Suppressor macrophage (primary cell): ENCODE measurements around the gene KATNAL2.
A peak's percentile ranks its signal among the peaks of the same experiment; 100 is the strongest.

ENCODE experiments used
- DNase-seq, 4 experiments: peaks; one replicate each; pipeline ENCODE4 v3.0.0-alpha.2; 2020 to 2022
- total RNA-seq, 17 experiments: gene quantifications; one replicate each; lab custom pipeline; 2026; ENCODE audit warnings: mixed read lengths in 6 of 17, inconsistent platforms in 3 of 17; lab: John Stamatoyannopoulos, UW

Gene KATNAL2, protein sequence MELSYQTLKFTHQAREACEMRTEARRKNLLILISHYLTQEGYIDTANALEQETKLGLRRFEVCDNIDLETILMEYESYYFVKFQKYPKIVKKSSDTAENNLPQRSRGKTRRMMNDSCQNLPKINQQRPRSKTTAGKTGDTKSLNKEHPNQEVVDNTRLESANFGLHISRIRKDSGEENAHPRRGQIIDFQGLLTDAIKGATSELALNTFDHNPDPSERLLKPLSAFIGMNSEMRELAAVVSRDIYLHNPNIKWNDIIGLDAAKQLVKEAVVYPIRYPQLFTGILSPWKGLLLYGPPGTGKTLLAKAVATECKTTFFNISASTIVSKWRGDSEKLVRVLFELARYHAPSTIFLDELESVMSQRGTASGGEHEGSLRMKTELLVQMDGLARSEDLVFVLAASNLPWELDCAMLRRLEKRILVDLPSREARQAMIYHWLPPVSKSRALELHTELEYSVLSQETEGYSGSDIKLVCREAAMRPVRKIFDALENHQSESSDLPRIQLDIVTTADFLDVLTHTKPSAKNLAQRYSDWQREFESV
- 0 to 7.7 (median 2.2) reads per million in 17 experiments for total RNA-seq

DNA sequence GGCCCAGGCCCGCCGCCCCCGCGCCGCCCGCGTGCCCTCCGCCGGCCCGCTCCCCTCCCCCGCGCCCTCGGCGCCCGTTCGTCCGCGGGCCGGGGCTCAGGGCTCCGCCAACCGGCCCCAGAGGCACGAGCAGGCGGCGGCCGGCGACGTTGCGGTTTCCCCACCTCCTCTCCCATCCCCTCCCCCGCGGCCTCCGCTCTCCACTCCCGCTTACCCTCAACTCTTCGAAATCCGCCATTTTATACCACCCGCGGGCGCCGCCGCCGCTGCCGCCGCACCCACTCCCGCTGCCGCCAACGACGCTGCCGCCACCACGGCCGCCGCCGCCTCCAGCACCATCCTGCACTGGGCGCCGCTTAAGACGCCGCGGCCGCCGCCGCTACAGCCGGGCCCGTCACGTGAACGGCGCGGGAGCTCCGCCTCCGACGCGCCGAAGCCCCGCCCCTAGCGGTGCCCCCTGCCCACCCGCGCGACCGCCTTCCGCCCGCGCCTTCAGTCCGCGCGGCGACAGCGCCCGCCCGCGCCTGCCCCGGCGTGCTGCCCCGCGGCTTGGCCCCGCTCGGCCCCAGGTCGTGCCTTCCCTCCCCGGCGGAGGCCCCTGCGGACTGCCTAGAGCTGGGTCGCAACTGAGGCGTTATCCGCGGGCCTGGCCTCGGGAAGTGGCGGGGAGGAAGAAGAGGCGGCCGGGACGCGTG is at the start of gene KATNAL2, which contains the start of gene PIAS2:
Gene KATNAL2, plus strand, starts transcription at position 495 of the 695 bp plus-strand sequence. CDS start 29,271 bp downstream, outside the sequence.
Gene PIAS2, minus strand, starts transcription at position 400 of the 695 bp plus-strand sequence. Its CDS starts 162 bp downstream, at position 238.
- peak; percentile 87 to 95 (median 91) for DNase-seq

DNA sequence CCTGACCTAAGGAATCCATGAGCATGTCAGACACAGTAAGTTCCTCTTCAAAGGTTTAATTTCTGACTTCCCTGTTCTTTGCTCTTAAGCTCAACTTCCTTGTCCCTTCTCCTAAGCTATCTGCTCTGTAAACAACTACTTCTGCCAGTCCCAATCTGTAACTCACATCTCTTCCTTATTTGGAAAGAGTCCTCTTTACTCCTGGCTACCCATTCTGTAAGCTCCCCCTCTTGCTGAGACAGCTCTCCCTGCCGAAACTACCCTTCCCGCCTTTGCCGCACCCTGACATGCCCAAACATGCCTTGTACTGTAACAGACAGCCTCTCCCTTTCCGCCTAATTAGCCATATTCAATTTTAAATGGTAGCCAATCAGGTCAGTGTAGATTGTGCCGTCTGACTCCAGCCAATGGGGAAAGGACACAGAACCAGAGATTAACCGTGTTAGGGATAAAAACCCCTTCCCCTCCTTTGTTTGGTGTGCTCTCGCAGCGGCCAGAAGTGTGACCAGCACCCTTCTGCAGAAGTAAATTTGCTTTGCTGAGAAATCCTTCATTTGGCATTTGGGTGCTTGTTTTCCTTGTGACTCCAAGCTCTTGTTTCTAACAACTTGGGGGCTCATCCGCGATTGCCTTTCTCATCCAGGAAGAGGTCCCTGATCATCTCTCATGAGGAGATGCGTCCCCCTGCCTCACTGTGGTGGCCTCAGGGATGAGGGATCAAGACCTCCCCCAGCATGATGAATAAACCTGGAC is 49.1 kb upstream of the KATNAL2 start:
- peak in 2 of 4 experiments; percentile 58 to 65 for DNase-seq

DNA sequence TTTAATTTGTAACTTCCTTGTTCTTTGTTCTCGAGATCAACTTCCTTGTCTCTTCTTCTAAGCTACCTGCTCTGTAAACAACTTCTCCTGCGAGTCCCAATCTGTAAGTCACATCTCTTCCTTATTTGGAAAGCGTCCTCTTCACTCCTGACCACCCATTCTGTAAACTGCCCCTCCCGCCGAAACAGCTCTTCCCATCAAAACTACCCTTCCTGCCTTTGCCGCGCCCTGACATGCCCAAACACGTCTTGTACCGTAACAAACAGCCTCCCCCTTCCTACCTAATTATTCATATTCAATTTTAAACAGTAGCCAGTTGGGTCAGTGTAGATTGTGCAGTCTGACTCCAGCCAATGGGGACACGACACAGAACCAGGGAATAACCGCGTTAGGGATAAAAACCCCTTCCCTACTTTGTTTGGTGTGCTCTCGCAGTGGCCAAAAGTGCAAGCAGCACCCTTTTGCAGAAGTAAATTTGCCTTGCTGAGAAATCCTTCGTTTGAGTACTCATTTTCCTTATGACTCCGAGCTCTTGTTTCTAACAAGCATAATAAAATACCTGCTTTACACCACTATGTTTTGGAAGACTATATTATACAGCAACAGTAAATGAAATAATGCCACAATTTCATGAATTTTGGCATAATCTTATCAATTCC is 39.9 kb upstream of the KATNAL2 start:
- DNase-seq: peak in 2 of 4 experiments; percentile 30 to 48

DNA sequence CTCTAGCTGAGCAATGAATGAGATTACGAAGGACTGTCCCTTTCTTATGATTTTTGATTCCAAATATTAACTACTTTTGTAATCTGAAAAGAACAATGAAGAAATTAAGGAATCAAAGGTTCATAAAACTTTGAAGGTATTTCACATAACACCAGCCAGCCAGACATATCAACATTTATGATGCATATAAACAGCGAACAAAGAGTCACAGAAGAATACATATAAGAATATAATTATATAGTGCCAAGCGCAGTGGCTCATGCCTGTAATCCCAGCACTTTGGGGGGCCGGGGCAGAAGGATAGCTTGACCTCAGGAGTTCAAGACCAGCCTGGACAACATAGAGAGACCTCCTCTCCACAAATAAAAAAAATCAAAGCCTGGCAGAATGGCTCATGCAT is 34.2 kb upstream of the KATNAL2 start:
- no peak for DNase-seq

DNA sequence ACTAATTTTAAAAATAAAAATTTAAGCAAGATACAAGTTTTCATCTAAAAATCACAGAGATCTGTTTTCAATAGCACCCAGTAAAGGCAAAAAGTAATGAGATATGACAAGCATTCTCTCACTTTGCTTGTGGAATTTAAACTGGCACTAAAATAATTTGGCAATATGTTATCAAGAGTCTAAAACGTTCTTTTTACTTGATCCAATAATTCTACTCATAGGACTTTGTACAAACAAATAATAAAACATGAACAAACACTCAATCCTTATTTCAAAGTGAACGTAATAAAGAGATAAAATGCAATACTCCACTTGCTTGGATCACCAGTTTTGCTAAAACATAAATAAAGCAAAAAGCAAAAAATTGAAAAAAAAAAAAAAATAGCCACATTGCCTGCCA is 30.5 kb upstream of the KATNAL2 start:
- DNase-seq: no peak

DNA sequence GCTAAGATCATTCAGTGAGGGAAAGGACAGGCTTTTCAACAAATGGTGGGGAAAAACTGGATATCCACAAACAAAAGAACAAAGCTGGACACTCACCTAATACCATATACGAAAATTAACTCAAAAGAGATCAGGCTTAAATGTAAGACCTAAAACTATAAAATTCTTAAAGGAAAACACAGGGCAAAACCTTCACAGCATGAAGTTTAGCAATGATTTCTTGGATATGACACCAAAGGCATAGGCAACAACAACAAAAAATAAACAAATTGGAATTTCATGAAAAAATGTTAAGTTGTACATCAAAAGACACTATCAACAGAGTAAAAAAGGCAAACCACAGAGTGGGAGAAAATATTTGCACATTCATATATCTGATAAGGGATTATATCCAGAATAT is 28.4 kb upstream of the KATNAL2 start:
- DNase-seq: no peak

DNA sequence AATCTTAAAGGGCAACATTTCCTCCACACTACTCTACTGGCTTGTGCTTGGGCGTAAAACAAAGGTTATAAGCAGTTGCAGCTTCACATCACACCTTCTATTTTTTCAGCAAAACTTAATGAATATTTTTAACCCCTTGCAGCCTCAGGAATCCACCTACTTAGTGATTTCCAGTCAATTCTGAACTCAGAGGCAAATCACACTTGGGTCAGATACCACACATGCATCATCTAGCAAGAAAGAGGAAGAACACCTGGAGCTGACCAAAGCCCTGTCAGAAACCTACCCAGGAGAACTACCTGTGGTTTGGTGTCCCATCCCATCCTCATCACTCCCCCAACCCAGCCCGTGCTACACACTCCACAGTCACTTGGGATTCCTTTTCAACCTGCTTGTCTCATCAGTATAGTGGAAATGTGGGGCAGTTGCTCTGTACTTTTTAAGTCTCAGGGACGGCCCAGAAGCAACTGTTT is 25.6 kb upstream of the KATNAL2 start:
- DNase-seq: no peak

DNA sequence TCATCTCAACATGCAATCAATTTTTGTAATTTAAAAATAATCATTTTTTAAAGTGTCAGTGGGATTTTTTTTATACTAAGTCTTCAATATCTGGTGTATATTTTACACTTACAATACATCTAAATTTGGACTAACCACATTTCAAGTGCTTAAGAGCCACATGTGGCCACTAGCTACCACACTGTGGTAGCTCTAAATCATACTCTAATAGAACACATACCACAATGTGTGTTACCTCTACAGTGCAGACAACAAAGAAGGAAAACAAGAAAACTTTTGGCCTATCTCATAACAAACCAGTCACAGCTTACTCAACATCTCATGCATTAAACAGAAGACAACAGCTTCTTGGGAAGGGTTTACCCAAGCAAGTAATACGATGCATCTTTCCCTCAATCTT is 24.6 kb upstream of the KATNAL2 start:
- DNase-seq: no peak

DNA sequence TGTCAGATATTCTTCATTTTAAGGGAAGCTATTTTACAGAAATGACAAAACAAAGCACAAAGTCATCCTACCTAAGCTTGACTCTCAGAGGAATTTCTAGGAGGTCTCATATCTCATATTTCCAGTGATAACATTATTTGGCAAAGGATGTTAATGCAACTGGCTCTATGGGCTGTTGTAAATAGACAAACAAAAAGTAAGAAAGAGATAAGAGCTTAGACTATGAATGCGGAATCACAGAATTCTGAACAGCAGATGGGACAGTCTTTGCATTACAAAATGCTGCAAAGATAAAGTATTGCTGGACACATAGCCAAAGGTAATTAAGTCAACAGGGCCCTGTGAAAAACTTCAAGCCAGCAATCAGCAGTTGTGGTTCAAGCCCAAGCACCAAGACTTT is 24.0 kb upstream of the KATNAL2 start:
- no peak for DNase-seq

DNA sequence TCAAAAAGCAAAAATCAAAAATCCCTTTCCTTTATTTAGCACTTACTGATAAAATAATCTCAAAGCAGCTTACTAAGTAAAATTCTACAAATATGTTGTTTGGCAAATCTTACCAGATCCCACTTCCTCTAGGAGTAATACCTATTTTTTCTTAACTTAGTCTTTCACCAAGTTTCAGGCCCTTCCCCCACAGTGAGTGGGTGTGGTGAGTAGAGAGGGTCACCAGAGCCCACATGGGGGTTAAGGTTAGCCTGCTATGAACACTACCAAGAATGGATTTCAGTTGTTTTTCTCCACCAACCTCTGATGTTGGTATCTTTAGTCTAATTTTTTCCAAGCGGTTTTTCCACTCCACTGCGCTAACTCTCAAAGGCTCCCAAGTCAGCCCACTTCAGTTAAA is 23.3 kb upstream of the KATNAL2 start:
- no peak for DNase-seq

DNA sequence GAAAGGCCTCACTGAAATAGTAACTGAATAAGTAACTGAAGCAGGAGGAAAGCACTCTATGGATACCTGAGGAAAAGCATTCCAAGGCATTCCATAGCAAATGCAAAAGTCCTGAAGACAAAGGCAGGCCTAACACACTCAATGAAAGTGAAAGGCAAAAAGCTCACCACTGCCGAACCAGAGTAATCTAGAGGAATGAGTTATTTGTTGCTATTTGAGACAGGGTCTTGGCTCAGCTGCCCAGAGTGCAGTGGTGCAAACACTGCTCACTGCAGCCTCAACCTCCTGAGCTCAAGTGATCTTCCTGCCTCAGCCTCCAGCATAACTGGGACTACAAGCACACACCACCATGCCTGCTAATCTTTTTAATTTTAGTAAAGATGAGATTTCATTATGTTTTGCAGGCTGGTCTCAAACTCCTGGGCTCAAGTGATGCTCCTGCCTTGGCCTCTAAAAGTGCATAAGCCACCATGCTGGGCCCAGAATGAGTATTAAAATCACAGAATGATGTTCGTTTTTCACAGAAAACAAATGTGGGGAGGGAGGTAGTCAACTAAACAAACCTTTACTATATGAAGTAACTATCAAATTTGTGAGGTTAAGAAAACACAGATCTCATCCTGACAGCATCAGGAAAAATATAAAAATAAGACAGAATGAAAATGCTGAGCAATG is 18.0 kb upstream of the KATNAL2 start:
- DNase-seq: no peak

DNA sequence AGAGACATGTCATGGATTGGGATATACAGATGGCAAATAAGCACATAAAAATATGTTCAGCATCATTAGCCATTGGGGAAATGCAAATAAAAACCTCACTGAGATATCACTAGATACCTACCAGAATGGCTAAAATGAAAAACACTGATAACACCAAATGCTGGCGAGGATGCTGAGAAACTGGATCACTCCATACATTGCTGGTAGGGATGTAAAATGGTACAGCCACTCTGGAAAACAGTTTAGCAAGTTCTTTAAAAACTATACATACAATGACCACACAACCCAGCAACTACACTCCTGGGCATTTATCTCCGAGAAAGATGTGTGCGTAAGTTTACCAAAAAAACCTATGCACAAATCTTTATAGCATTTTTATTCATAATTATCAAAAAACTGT is 14.0 kb upstream of the KATNAL2 start:
- DNase-seq: no peak

DNA sequence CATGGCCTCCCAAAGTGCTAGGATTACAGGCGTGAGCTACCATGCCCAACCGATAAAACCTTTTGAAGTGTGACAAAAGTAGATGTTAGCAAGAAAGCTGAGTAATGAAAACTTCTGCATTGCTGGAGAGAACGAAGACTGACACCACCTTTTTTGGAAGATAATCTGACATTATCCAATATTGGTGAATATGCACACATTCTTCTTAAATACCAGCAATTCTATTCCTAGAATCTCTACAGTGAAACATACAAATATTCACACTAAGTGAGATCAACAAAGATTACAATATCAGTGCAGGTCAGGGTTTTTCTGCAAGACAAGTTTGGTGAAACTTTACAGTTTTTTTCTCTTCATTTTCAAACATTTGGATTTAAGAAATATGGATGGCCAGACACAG is 7.9 kb upstream of the KATNAL2 start:
- DNase-seq: no peak

DNA sequence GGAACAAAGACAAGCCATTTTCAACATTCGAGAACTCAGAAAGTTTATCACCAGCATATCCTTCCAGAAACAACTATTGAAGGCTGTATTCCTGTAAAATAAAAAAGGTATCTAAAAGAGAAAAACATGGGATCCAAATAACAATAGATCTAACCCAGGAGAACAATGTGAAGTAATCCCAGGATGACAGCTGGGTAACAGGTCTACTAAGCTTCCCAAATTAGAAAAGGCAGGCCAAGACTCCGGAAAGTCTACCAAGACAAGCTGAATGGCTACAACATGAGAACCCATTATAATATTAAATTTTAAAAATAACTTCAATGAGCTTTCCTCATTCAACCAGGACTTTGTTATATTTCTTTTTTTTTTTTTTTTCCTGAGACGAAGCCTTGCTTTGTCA is 6.5 kb upstream of the KATNAL2 start:
- no peak for DNase-seq

DNA sequence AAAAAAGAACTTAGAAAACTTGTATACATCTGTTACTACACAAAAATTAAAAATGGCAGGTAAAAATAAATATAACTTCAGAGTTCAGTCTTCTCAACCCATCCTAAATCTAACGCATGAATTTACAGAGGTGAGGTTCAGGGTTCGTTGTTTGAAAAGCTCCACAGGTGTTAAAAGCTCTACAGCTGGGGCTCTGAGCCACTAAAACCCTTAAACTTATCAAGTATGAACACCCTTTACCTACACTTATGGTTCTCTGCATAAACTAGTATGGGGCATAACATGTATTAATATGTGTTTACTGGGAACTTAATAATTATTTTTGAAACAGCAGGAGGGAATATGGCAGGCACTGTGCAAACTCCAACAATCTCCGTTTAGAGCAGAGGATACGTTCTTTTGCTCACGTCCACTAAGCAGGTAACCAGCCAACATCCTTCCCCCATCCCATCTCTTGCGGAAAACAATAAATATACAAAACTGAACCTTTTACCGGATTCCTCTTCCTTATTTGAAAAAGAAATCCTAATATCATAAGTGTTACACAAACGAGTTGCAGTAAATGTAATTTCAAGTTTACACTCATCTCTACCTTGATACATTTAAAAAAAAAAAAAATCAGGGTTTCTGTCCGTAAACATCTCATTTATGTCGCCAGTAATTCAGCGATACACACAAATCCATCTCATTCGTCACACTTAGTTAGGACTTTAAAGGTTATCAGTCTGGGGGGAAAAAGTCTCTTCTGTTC is 1.4 kb upstream of the KATNAL2 start:
- no peak for DNase-seq

DNA sequence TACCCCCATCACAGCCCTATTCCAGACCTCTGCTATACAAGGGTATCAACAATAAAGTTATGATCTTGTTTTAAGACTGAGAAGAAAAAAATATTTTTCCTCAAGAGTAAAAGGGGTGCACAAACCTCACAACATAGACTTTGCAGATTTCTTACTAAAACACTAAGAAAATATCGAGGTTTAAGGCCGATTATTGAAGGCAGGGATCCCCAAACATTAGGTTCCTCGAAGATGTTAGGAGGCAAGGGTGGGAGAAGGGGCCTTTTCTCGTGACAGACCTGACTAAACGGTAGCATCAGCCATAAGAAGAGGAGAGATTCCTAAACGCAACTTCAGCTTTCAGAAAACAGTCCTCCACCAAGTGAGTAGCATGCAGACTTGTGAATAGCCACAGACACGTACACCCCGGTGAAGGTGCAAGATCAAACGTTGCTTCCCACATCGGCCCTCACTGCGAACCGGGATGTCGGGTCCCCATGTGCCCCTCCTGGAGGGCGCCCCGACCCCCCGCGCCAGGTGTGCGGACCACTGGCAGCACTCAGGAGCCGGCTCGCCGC is 773 bp upstream of the KATNAL2 start:
- DNase-seq: peak in 1 of 4 experiments; percentile 34

DNA sequence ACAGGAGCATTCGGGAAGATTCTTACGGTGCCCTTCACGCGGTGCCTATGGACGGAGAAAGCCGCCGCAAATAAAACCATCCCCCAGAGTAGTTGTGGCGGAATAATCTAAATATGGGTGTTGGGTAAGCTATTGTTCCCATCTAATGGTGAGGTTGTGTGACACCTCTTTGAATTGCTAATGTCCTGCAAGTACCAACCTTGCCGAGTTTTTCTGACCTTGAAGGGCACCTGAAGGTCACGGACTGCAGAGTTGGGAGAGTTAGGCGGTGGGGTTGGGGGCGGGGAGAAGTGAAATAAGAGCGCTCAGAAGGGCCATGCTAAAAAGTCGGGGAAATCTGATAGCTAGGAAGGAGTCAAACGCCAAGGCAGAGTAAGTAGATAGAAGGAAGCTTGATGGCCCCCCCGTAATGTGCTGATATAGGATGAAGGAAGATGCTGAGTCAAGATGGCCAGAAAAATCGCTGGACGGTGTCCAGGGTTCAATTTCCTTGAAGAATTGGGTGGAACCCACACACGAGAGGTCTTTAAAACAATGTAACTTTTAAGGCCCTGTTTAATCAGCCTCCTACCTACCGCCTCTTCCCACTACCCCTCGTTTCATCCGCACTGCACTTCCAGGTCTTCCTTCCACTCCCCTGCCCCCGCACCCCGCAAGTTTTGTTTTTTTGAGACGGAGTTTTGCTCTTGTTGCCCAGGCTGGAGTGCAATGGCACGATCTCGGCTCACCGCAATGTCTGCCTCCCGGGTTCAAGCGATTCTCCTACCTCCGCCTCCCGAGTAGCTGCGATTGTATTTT is 600 bp downstream of the KATNAL2 start:
- DNase-seq: peak in 2 of 4 experiments; percentile 29 to 37

DNA sequence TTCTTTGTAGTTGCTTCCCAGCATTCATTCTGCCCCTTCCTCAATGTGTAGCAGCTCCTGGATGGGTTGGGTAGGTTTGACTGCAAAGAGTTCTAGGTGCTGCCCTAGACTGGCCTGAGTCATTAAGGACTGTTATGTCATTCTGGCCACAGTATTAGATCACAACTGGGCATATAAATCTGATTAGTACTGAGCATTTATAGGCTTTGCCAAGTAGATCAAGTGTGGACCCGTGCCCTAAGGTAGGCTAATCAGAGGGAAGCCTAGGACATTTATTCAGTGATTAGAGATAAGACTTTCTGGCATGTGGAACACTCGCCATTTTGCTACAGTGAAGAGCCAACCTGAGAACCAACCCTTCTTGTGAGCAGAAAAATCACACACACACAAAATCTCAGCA is 2.7 kb downstream of the KATNAL2 start:
- no peak for DNase-seq

DNA sequence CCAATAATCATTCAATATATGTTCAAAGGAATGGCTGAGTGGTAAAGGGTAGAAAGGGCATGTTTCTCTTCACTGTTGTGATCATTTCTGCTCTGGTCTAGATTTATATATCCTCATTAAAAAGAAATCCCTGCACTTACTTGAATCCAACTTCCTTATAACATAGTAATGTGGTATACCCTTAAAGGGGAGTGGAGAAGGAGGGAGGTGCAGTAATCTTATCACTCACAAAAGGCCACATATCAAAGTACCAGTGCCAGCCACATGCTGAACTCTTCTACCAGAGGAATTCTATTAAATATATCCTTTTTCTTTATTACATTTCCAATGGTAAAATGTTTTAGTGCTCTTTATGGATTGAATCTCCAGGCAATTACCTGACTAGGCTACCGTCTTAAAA is 3.3 kb downstream of the KATNAL2 start:
- DNase-seq: no peak
